HFF-Myc (cell line): ENCODE measurements around the gene WDPCP.

Experiments used
- DNase-seq: peaks from one replicate; pipeline ENCODE4 v3.0.0-alpha.2; 2011; ENCODE audit warnings: low read depth; ENCODE audit errors: extremely low read depth
- H3K4me3 ChIP-seq: replicated peaks from 2 replicates; pipeline ENCODE4 v1.5.1; 2011; ENCODE audit warnings: low read depth, mild to moderate bottlenecking, control low read depth, low read length
- CTCF ChIP-seq: IDR thresholded peaks from 2 replicates; pipeline ENCODE4 v1.5.1; 2012; ENCODE audit warnings: mild to moderate bottlenecking, low read depth, low read length, control low read depth; ENCODE audit errors: missing control alignments

The WDPCP gene

GRCh38 chr2:63127594-63127993 lies 460.7 kb downstream of the WDPCP start:
- TF ChIP-seq CTCF = no peak
- no peak for DNase-seq
- H3K4me3 ChIP-seq = no peak overlapping the region

DNA sequence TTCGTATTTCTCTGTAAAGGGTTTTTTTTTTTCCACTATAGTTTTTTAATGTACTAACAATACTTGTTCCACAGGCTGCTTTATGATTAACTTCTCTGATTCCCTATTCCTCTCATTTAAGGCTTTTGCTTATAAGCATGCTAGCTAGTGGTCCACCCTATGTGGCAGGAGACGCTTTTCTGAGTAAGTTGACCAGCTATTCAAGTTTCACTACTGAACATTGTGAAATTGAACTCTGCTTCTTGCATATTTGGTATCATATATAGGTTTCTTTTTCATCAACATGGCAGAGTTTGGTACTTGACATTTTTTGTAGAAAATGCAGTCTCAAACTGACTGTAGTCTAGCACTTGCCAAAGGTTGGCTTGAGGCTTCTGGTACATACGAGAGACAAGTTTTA lies 463.4 kb downstream of the WDPCP start:
- no peak for TF ChIP-seq CTCF
- DNase-seq = no peak
- H3K4me3 ChIP-seq = no peak overlapping the region

- H3K4me3 ChIP-seq = no peak overlapping the region
- no peak for DNase-seq
- no peak for TF ChIP-seq CTCF
These were observed 464.1 kb downstream of the WDPCP start for GRCh38 chr2:63124218-63124617.

GRCh38 chr2:63122921-63123320 lies 465.4 kb downstream of the WDPCP start:
- DNase-seq = no peak
- H3K4me3 ChIP-seq = no peak overlapping the region
- TF ChIP-seq CTCF = no peak

- DNase-seq = no peak
- no peak overlapping the region for H3K4me3 ChIP-seq
- no peak for TF ChIP-seq CTCF
These were observed 467.0 kb downstream of the WDPCP start for GRCh38 chr2:63121055-63121834.

DNA sequence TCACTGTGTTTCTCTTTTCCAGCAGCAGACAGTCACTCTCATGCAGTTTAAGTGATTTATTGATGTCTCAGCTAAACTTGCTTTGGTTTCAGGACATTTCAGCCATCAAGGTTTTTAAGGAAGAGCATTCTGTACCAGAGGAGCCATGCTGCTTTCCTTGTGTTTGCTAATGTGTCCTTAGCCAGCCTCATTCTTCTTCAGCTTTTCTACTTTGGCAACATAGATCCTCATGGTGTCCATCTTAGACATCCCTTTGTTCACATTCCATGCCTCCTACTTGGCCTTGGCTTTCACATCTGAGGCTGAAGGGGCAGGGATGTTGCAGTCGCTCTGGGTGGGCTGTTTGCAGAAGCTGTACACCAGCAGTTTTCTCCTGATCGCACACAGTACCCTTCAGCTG lies 469.5 kb downstream of the WDPCP start:
- TF ChIP-seq CTCF = no peak
- no peak for DNase-seq
- no peak overlapping the region for H3K4me3 ChIP-seq

GRCh38 chr2:63104482-63104881 lies 483.8 kb downstream of the WDPCP start:
- DNase-seq = no peak
- H3K4me3 ChIP-seq = no peak overlapping the region
- no peak for TF ChIP-seq CTCF
